ENCODE results near the gene NEUROD2. TPM values are rescaled to one million over a fixed set of nuclear protein-coding genes. Genes with fewer than 3 reads are reported as not detected.

Gene NEUROD2
- total RNA-seq, 1 donor from 2014 or later: not detected

GRCh38 chr17:39564211-39564848, 43.4 kb downstream of the NEUROD2 start:
- intact Hi-C loops (cut with DNase I): no loop called here
- H3K27me3 ChIP-seq: no peaks in the 10 kb centered on the region
- no peak for DNase-seq (ENCODE audit: low spot score in 2 of 2)
- H3K36me3 ChIP-seq: peaks cover 2 to 66% of the 10 kb centered on the region in 2 donors
- H3K4me1 ChIP-seq: no peaks in the 10 kb centered on the region
- TF ChIP-seq CTCF (IDR thresholded peaks at IDR 0.05): no peak
- H3K27ac ChIP-seq: no peak overlapping the region
- no peak overlapping the region for H3K4me3 ChIP-seq
- H3K9me3 ChIP-seq: no peaks in the 10 kb centered on the region

GRCh38 chr17:39563476-39563875, 44.2 kb downstream of the NEUROD2 start:
- no peak for DNase-seq (ENCODE audit: low spot score in 2 of 2)
- peaks cover 8 to 66% of the 10 kb centered on the region in 2 donors for H3K36me3 ChIP-seq
- no peaks in the 10 kb centered on the region for H3K27me3 ChIP-seq
- no peak overlapping the region for H3K4me3 ChIP-seq
- no peaks in the 10 kb centered on the region for H3K9me3 ChIP-seq
- H3K4me1 ChIP-seq: no peaks in the 10 kb centered on the region
- TF ChIP-seq CTCF (IDR thresholded peaks at IDR 0.05): no peak
- no peak overlapping the region for H3K27ac ChIP-seq
- intact Hi-C loops (cut with DNase I): no loop called here

DNA sequence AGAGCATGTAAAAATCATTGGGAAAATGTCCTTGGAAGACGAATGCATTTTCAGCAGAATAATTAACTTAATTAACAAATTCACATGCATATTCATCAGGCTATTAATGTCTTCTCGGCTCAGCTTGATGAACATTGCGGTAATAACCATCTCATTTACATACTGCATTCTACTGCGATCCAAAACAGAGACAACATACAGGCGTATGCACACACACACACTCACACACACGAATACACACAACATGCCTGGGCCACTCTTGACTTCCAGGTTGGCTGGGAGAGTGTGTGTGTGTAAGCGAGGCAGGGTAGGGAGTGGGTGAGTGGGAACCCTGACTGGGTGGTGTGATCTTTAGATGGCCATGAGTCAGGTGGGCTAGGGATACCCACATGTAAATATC, 44.7 kb downstream of the NEUROD2 start:
- Histone ChIP-seq H3K9me3 (no peaks in the 10 kb centered on the region), H3K36me3 (peaks cover 8 to 62% of the 10 kb centered on the region in 2 donors), H3K27ac (no peak overlapping the region), H3K27me3 (no peaks in the 10 kb centered on the region), H3K4me1 (no peaks in the 10 kb centered on the region), H3K4me3 (no peak overlapping the region)
- DNase-seq (ENCODE audit: low spot score in 2 of 2): no peak
- no peak for TF ChIP-seq CTCF (IDR thresholded peaks at IDR 0.05)
- intact Hi-C loops (cut with DNase I): no loop called here

GRCh38 chr17:39562395-39562794, 45.3 kb downstream of the NEUROD2 start:
- H3K4me1 ChIP-seq: no peaks in the 10 kb centered on the region

GRCh38 chr17:39556423-39556822, 51.3 kb downstream of the NEUROD2 start:
- intact Hi-C loops (cut with DNase I): no loop called here
- Histone ChIP-seq H3K9me3 (no peaks in the 10 kb centered on the region), H3K4me3 (no peak overlapping the region), H3K4me1 (no peaks in the 10 kb centered on the region), H3K27ac (no peak overlapping the region), H3K36me3 (peaks cover 32 to 86% of the 10 kb centered on the region in 2 donors), H3K27me3 (no peaks in the 10 kb centered on the region)
- no peak for TF ChIP-seq CTCF (IDR thresholded peaks at IDR 0.05)
- DNase-seq (ENCODE audit: low spot score in 2 of 2): no peak

More at GRCh38 chr17:39562395-39562794, 45.3 kb downstream of the NEUROD2 start:
- Histone ChIP-seq H3K36me3 (peaks cover 8 to 62% of the 10 kb centered on the region in 2 donors), H3K9me3 (no peaks in the 10 kb centered on the region), H3K4me3 (no peak overlapping the region), H3K27ac (no peak overlapping the region), H3K27me3 (no peaks in the 10 kb centered on the region)
- no peak for DNase-seq (ENCODE audit: low spot score in 2 of 2)
- intact Hi-C loops (cut with DNase I): no loop called here
- no peak for TF ChIP-seq CTCF (IDR thresholded peaks at IDR 0.05)

DNA sequence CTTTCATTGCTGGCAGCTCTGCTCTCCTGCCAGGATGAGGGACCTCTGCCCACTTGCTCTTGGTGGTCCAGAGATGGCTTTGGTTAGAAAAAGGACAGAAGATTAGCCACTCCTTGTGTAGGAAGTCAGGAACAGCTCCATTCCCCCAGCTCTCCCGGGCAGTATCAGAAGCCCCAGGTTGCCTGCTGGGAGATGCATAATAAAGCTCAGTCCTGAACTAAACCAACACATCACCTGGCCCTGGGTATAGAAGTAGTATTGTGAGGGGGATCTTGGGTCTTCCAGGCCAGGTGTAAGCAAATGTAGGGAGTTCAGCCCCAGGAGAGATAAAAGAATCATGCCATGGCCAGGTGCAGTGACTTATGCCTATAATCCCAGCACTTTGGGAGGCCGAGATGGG, 52.4 kb downstream of the NEUROD2 start:
- no peak for TF ChIP-seq CTCF (IDR thresholded peaks at IDR 0.05)
- Histone ChIP-seq H3K27ac (no peak overlapping the region), H3K4me1 (no peaks in the 10 kb centered on the region), H3K9me3 (no peaks in the 10 kb centered on the region), H3K27me3 (no peaks in the 10 kb centered on the region), H3K4me3 (no peak overlapping the region), H3K36me3 (peaks cover 39 to 78% of the 10 kb centered on the region in 2 donors)
- DNase-seq (ENCODE audit: low spot score in 2 of 2): no peak
- intact Hi-C loops (cut with DNase I): no loop called here
